HEK293 (cell line): ENCODE measurements around the gene HS1BP3.

Experiments used
- CTCF ChIA-PET: fragments of 350-600 bp; formaldehyde crosslinking; extraction: SDS; loops from one replicate; lab custom pipeline; 2021; ENCODE audit warnings: antibody characterized with exemption; lab: Yijun Ruan, JAX
- POLR2A ChIA-PET: fragments of 300-600 bp; formaldehyde crosslinking; extraction: SDS; loops from one replicate; lab custom pipeline; 2020; ENCODE audit warnings: antibody characterized with exemption, inconsistent platforms; lab: Yijun Ruan, JAX
- H3K27ac ChIP-seq: fragments of 200-500 bp; sonication (Bioruptor generic); 2 replicates; pipeline ENCODE4 v1.5.1; 2014; ENCODE audit warnings: low read depth, low read length, control low read depth, inconsistent platforms; ENCODE audit errors: extremely low read depth
- H3K36me3 ChIP-seq, 2 experiments: fragments of 200-500 bp in 1 of 2; sonication (Bioruptor generic) in 1 of 2; 1 replicate in 1 of 2; 2 replicates in 1 of 2; pipeline ENCODE4 v1.5.1; 2014 to 2017; ENCODE audit warnings: inconsistent platforms in 2 of 2, low read length in 2 of 2; ENCODE audit not compliant: control insufficient read depth in 2 of 2, insufficient read depth in 1 of 2
- H3K4me1 ChIP-seq: fragments of 200-500 bp; sonication (Bioruptor generic); 2 replicates; pipeline ENCODE4 v1.5.1; 2014; ENCODE audit warnings: mild to moderate bottlenecking, low read length, inconsistent platforms; ENCODE audit not compliant: control insufficient read depth, insufficient read depth
- H3K4me3 ChIP-seq: 2 replicates; pipeline ENCODE4 v1.5.1; 2011; ENCODE audit warnings: low read depth, mild to moderate bottlenecking, control low read depth, low read length, moderate library complexity
- H3K9me3 ChIP-seq: fragments of 200-500 bp; sonication (Bioruptor generic); 2 replicates; pipeline ENCODE4 v1.5.1; 2014; ENCODE audit warnings: low read depth, low read length, inconsistent platforms; ENCODE audit not compliant: control insufficient read depth, insufficient read depth
- EGR2 ChIP-seq: fragments of 450-650 bp; formaldehyde crosslinking; IDR thresholded peaks from 2 replicates; pipeline ENCODE4 v1.5.1; 2016; ENCODE audit warnings: low read depth, missing biosample characterization, missing genetic modification characterization
- GFI1B ChIP-seq: fragments of 450-650 bp; formaldehyde crosslinking; IDR thresholded peaks from 2 replicates; pipeline ENCODE4 v1.5.1; 2016; ENCODE audit warnings: missing biosample characterization, missing genetic modification characterization
- TRIM28 ChIP-seq: IDR thresholded peaks from 2 replicates; pipeline ENCODE4 v1.6.1; 2011; ENCODE audit warnings: low read length, control low read depth, borderline replicate concordance
- ZNF121 ChIP-seq: fragments of 450-650 bp; formaldehyde crosslinking; IDR thresholded peaks from 2 replicates; pipeline ENCODE4 v1.5.1; 2016; ENCODE audit warnings: missing biosample characterization, missing genetic modification characterization
- ZNF140 ChIP-seq: fragments of 450-650 bp; formaldehyde crosslinking; IDR thresholded peaks from 2 replicates; pipeline ENCODE4 v1.5.1; 2016; ENCODE audit warnings: missing biosample characterization, missing genetic modification characterization
- ZNF19 ChIP-seq: fragments of 450-650 bp; formaldehyde crosslinking; IDR thresholded peaks from 2 replicates; pipeline ENCODE4; 2016; ENCODE audit warnings: missing biosample characterization, missing genetic modification characterization, low read depth
- ZNF202 ChIP-seq: fragments of 450-650 bp; formaldehyde crosslinking; IDR thresholded peaks from 2 replicates; pipeline ENCODE4 v1.5.1; 2016; ENCODE audit warnings: missing biosample characterization, missing genetic modification characterization, borderline replicate concordance
- ZNF239 ChIP-seq: fragments of 450-650 bp; formaldehyde crosslinking; IDR thresholded peaks from 2 replicates; pipeline ENCODE4 v1.5.1; 2016; ENCODE audit warnings: missing biosample characterization, missing genetic modification characterization
- ZNF311 ChIP-seq: fragments of 450-650 bp; formaldehyde crosslinking; IDR thresholded peaks from 2 replicates; pipeline ENCODE4 v1.5.1; 2017; ENCODE audit warnings: missing biosample characterization, missing genetic modification characterization, borderline replicate concordance
- ZNF433 ChIP-seq: fragments of 450-650 bp; formaldehyde crosslinking; IDR thresholded peaks from 2 replicates; pipeline ENCODE4 v1.5.1; 2016; ENCODE audit warnings: missing biosample characterization, missing genetic modification characterization, low read depth
- ZNF596 ChIP-seq: fragments of 450-650 bp; IDR thresholded peaks from 2 replicates; pipeline ENCODE4 v1.5.0; 2018; ENCODE audit warnings: missing biosample characterization, mild to moderate bottlenecking, missing genetic modification characterization, moderate library complexity
- ZNF621 ChIP-seq: fragments of 450-650 bp; formaldehyde crosslinking; IDR thresholded peaks from 2 replicates; pipeline ENCODE4 v1.5.1; 2017; ENCODE audit warnings: missing biosample characterization, missing genetic modification characterization
- TF ChIP-seq, protein P1 (sequence below): fragments of 450-650 bp; formaldehyde crosslinking; IDR thresholded peaks from 2 replicates; pipeline ENCODE4 v1.5.1; 2016; ENCODE audit warnings: missing biosample characterization, missing genetic modification characterization, borderline replicate concordance
- TF ChIP-seq, protein P2 (sequence below): fragments of 450-650 bp; formaldehyde crosslinking; optimal IDR thresholded peaks from 2 replicates; pipeline ENCODE3; 2016; ENCODE audit warnings: missing biosample characterization, mild to moderate bottlenecking, missing genetic modification characterization
- TF ChIP-seq, protein P3 (sequence below): fragments of 450-650 bp; formaldehyde crosslinking; IDR thresholded peaks from 2 replicates; pipeline ENCODE4 v1.5.1; 2016; ENCODE audit warnings: missing biosample characterization, missing genetic modification characterization
- TF ChIP-seq, protein P4 (sequence below): fragments of 450-650 bp; formaldehyde crosslinking; IDR thresholded peaks from 2 replicates; pipeline ENCODE4 v1.5.1; 2016; ENCODE audit warnings: missing biosample characterization, missing genetic modification characterization, borderline replicate concordance

Gene HS1BP3

DNA sequence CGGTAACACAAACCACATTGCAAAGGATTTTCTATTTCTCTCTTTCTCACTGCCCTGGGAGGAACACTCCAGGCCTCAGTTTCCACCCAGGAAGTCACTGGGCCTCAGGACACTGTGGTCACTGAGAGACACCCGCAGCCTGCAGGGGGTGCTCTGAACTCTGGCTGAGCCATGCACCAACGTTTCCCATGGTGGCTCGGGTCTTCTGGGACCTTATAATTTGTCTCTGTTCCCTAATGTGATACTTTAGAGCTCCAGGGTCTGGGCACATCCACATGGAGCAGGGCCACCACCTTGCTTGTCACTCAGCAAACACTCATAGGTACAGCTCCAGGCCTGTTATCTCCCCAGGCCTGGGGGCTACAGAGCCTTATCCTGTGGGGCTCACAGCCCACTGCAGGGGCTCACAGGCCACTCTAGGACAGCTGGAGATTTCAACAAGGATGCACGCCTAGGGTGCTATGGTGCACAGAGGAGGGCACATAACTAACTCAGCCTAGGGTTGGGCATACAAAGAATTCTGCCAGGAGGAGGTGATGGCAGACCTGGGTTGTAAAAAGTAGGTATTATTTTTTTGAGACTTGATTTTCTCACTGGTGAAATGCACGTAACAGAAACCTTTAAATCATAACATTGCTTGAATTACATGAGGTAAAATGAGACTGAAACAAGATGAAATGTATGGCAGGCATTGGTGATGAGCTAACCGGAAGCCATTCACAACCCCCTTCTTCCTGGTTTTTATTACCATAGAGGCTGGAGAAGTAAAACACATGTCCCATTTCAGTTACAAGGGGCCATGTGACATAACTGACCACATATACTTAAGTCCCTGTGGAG, 3.0 kb upstream of the HS1BP3 start:
- no peak for TF ChIP-seq ZNF596 (tag by site-specific recombination)
- Histone ChIP-seq H3K27ac (no peak overlapping the region), H3K4me3 (no peak overlapping the region), H3K36me3 (no peaks in the 10 kb centered on the region), H3K9me3 (no peaks in the 10 kb centered on the region), H3K4me1 (no peaks in the 10 kb centered on the region)
- CTCF ChIA-PET: interaction anchor here (0.6 to 5.6 kb wide), 3 partner anchors 8 to 28 kb away, joined by 3 to 57 read pairs (median 3); no protein-coding TSS in a partner anchor
- POLR2A ChIA-PET: interaction anchor here (0.6 to 0.9 kb wide), 2 partner anchors 143 to 207 kb away, joined by 3 read pairs; partner anchors contain the start of gene RHOB

DNA sequence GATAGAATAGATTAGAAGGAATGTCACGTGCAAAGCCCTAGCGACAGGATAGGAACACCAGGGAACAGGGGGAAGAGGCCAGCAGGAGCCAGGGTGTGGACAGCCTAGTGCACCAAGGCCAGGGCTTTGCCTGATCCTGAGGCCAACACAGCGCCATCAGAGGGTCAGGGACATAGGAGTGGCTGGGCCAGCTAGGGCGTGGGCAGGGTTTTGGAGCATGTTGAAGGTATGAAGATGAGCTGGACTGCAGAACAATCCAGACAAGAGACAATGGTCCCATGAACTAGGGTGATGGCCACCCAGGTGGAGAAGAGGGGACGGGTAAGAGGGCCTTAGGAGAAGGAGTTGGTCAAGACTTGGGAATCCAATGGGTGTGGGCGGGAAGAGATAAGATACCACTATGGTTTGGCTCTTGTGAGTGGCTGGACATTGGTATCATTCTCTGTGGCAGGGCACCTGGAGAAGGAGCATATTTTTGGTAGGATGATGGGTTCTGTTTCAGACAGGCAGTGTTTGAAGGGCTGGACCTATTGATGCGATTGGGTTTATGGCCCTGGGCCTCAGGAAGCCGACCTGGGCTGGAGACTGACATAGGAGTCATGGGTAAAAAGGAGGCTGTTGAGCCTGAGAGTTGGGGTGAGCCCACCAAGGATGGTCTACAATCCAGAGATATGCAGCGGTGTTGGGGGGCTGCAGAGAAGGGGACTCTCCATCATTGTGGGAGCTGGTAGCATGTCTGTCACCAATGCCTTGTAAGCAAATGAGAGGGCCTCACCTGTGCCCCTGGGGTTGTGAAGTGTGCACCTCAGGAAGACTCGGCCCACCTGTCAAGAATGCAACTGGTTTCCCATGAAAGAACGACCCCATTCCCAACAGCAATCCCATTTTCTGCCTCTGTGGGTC, 2.0 kb upstream of the HS1BP3 start:
- Histone ChIP-seq H3K36me3 (no peaks in the 10 kb centered on the region), H3K4me1 (no peaks in the 10 kb centered on the region), H3K9me3 (no peaks in the 10 kb centered on the region), H3K4me3 (no peak overlapping the region), H3K27ac (no peak overlapping the region)
- POLR2A ChIA-PET: interaction anchor here (5.9 kb wide), 1 partner anchor 205 kb away, joined by 51 read pairs; the partner anchor contains the start of gene RHOB
- CTCF ChIA-PET: interaction anchor here (0.7 to 5.6 kb wide), 6 partner anchors 9 to 362 kb away, joined by 3 to 57 read pairs (median 3); no protein-coding TSS in a partner anchor
- TF ChIP-seq ZNF433 (tag by site-specific recombination): no peak
- no peak for TF ChIP-seq GFI1B
- no peak for TF ChIP-seq ZNF19 (tag by site-specific recombination)
- TF ChIP-seq ZNF202 (tag by site-specific recombination): no peak
- no peak for TF ChIP-seq ZNF311 (tag by site-specific recombination)
- no peak for TF ChIP-seq ZNF140 (tag by site-specific recombination)
- TF ChIP-seq, protein P1, sequence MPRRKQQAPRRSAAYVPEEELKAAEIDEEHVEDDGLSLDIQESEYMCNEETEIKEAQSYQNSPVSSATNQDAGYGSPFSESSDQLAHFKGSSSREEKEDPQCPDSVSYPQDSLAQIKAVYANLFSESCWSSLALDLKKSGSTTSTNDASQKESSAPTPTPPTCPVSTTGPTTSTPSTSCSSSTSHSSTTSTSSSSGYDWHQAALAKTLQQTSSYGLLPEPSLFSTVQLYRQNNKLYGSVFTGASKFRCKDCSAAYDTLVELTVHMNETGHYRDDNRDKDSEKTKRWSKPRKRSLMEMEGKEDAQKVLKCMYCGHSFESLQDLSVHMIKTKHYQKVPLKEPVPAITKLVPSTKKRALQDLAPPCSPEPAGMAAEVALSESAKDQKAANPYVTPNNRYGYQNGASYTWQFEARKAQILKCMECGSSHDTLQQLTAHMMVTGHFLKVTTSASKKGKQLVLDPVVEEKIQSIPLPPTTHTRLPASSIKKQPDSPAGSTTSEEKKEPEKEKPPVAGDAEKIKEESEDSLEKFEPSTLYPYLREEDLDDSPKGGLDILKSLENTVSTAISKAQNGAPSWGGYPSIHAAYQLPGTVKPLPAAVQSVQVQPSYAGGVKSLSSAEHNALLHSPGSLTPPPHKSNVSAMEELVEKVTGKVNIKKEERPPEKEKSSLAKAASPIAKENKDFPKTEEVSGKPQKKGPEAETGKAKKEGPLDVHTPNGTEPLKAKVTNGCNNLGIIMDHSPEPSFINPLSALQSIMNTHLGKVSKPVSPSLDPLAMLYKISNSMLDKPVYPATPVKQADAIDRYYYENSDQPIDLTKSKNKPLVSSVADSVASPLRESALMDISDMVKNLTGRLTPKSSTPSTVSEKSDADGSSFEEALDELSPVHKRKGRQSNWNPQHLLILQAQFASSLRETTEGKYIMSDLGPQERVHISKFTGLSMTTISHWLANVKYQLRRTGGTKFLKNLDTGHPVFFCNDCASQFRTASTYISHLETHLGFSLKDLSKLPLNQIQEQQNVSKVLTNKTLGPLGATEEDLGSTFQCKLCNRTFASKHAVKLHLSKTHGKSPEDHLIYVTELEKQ: no peak

DNA sequence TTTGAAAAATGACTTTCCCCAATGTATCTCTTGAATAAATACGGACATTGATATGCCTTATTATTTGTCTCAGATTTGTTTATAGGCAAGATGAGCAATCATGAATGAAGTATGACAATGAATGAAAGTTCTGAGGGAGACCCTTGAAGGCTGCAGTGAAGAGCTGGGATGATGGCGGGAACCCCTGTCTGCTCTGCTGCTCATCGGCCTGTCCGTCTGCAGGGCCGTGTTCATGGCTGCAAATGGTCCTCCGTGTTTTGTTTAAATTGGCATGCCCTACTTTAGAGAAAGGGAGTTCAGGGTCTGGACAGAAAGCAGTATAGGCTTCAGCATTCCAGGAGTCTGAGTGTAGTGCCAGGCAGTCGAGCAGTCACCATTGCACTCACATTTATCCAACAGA, 1.2 kb upstream of the HS1BP3 start:
- Histone ChIP-seq H3K4me1 (no peaks in the 10 kb centered on the region), H3K36me3 (peaks cover 0 to 1% of the 10 kb centered on the region in 2 experiments; a peak in 1 of 3 replicates), H3K4me3 (no peak overlapping the region), H3K27ac (no peak overlapping the region), H3K9me3 (no peaks in the 10 kb centered on the region)
- ChIA-PET POLR2A (interaction anchor here (0.5 to 5.9 kb wide), 3 partner anchors 170 to 204 kb away, joined by 3 to 51 read pairs (median 3); partner anchors contain the start of gene RHOB), CTCF (interaction anchor here (0.7 to 5.6 kb wide), 14 partner anchors 10 to 465 kb away, joined by 3 to 57 read pairs (median 4); no protein-coding TSS in a partner anchor)
- no peak for TF ChIP-seq EGR2 (tag by site-specific recombination)
- TF ChIP-seq, protein P2, sequence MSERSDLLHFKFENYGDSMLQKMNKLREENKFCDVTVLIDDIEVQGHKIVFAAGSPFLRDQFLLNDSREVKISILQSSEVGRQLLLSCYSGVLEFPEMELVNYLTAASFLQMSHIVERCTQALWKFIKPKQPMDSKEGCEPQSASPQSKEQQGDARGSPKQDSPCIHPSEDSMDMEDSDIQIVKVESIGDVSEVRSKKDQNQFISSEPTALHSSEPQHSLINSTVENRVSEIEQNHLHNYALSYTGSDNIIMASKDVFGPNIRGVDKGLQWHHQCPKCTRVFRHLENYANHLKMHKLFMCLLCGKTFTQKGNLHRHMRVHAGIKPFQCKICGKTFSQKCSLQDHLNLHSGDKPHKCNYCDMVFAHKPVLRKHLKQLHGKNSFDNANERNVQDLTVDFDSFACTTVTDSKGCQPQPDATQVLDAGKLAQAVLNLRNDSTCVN: no peak
- TF ChIP-seq, protein P3, sequence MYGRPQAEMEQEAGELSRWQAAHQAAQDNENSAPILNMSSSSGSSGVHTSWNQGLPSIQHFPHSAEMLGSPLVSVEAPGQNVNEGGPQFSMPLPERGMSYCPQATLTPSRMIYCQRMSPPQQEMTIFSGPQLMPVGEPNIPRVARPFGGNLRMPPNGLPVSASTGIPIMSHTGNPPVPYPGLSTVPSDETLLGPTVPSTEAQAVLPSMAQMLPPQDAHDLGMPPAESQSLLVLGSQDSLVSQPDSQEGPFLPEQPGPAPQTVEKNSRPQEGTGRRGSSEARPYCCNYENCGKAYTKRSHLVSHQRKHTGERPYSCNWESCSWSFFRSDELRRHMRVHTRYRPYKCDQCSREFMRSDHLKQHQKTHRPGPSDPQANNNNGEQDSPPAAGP (tag by site-specific recombination): no peak
- TF ChIP-seq ZNF239: no peak
- TF ChIP-seq ZNF621: no peak
- TF ChIP-seq, protein P4, sequence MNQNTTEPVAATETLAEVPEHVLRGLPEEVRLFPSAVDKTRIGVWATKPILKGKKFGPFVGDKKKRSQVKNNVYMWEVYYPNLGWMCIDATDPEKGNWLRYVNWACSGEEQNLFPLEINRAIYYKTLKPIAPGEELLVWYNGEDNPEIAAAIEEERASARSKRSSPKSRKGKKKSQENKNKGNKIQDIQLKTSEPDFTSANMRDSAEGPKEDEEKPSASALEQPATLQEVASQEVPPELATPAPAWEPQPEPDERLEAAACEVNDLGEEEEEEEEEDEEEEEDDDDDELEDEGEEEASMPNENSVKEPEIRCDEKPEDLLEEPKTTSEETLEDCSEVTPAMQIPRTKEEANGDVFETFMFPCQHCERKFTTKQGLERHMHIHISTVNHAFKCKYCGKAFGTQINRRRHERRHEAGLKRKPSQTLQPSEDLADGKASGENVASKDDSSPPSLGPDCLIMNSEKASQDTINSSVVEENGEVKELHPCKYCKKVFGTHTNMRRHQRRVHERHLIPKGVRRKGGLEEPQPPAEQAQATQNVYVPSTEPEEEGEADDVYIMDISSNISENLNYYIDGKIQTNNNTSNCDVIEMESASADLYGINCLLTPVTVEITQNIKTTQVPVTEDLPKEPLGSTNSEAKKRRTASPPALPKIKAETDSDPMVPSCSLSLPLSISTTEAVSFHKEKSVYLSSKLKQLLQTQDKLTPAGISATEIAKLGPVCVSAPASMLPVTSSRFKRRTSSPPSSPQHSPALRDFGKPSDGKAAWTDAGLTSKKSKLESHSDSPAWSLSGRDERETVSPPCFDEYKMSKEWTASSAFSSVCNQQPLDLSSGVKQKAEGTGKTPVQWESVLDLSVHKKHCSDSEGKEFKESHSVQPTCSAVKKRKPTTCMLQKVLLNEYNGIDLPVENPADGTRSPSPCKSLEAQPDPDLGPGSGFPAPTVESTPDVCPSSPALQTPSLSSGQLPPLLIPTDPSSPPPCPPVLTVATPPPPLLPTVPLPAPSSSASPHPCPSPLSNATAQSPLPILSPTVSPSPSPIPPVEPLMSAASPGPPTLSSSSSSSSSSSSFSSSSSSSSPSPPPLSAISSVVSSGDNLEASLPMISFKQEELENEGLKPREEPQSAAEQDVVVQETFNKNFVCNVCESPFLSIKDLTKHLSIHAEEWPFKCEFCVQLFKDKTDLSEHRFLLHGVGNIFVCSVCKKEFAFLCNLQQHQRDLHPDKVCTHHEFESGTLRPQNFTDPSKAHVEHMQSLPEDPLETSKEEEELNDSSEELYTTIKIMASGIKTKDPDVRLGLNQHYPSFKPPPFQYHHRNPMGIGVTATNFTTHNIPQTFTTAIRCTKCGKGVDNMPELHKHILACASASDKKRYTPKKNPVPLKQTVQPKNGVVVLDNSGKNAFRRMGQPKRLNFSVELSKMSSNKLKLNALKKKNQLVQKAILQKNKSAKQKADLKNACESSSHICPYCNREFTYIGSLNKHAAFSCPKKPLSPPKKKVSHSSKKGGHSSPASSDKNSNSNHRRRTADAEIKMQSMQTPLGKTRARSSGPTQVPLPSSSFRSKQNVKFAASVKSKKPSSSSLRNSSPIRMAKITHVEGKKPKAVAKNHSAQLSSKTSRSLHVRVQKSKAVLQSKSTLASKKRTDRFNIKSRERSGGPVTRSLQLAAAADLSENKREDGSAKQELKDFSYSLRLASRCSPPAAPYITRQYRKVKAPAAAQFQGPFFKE (tag by site-specific recombination): no peak
- TF ChIP-seq TRIM28: no peak
- TF ChIP-seq ZNF121: no peak
